GM12878 (cell line): ENCODE measurements around the gene PAM. TPM values are rescaled to one million over a fixed set of nuclear protein-coding genes. Genes with fewer than 3 reads are reported as not detected.

Source experiments
- ATAC-seq: fragments of 200-7000 bp; cut with Tn5 transposase; 3 replicates; pipeline ENCODE4 v1.9.1; 2020; ENCODE audit warnings: mild to moderate bottlenecking, moderate library complexity
- BruUV-seq: library from RNA; stranded (reverse); fragments of 400-500 nt; replicated peaks from 2 replicates; lab custom pipeline; 2021; lab: Mats Ljungman, UMichigan
- CTCF ChIA-PET: fragments of 300-600 bp; sonication (Branson Sonifier 250); formaldehyde crosslinking; extraction: SDS; loops from one replicate; lab custom pipeline; 2021; ENCODE audit warnings: inconsistent platforms; lab: Yijun Ruan, JAX
- POLR2A ChIA-PET: fragments of 350-600 bp; formaldehyde crosslinking; extraction: SDS; loops from one replicate; lab custom pipeline; 2021; ENCODE audit warnings: inconsistent platforms; lab: Charles Lee
- RAD21 ChIA-PET: fragments of 300-600 bp; sonication (Branson Sonifier 250); formaldehyde crosslinking; loops from one replicate; lab custom pipeline; 2023; ENCODE audit warnings: antibody characterized with exemption; ENCODE audit not compliant: unreplicated experiment; lab: Charles Lee
- SMC1A ChIA-PET: fragments of 300-600 bp; sonication (Branson Sonifier 250); formaldehyde crosslinking; loops from one replicate; lab custom pipeline; 2023; ENCODE audit not compliant: unreplicated experiment, uncharacterized antibody; lab: Charles Lee
- DNase-seq: peaks from one replicate; pipeline ENCODE4 v3.0.0-alpha.2; 2011; ENCODE audit warnings: low read depth, low spot score
- FAIRE-seq: peaks from 3 replicates; lab custom pipeline; 2011; peaks lifted over from hg19 to GRCh38; lab: Jason Lieb, UNC
- H2AFZ ChIP-seq: 2 replicates; pipeline ENCODE4 v1.6.0; 2011; ENCODE audit warnings: low read depth, low read length, control low read depth; ENCODE audit not compliant: control insufficient read depth
- H3K27ac ChIP-seq: 2 replicates; pipeline ENCODE4 v1.5.1; 2011; ENCODE audit warnings: control low read depth; ENCODE audit not compliant: control insufficient read depth, insufficient read depth
- H3K27me3 ChIP-seq, 2 experiments: replicated peaks in 1 of 2; 2 replicates each; pipeline versions ENCODE4 v1.6.0 to v1.6.1; 2011; ENCODE audit warnings: low read length in 1 of 2; ENCODE audit not compliant: control insufficient read depth in 2 of 2, insufficient read depth in 2 of 2
- H3K36me3 ChIP-seq, 2 experiments: 2 replicates each; pipeline ENCODE4 v1.5.1; 2011; ENCODE audit warnings: low read length in 1 of 2; ENCODE audit not compliant: control insufficient read depth in 2 of 2, insufficient read depth in 2 of 2
- H3K4me1 ChIP-seq: 2 replicates; pipeline ENCODE4 v1.6.1; 2011; ENCODE audit warnings: mild to moderate bottlenecking, low read length, moderate library complexity, mixed read lengths; ENCODE audit not compliant: control insufficient read depth, insufficient read depth
- H3K4me2 ChIP-seq: 2 replicates; pipeline ENCODE4 v1.6.0; 2011; ENCODE audit warnings: control low read depth; ENCODE audit not compliant: control insufficient read depth, insufficient read depth
- H3K4me3 ChIP-seq: fragments of 200-600 bp; sonication (generic); 2 replicates; pipeline ENCODE4 v1.5.1; 2016
- H3K79me2 ChIP-seq: 2 replicates; pipeline ENCODE4 v1.6.0; 2011; ENCODE audit warnings: low read length; ENCODE audit not compliant: control insufficient read depth, insufficient read depth
- H3K9ac ChIP-seq: 2 replicates; pipeline ENCODE4 v1.8.0; 2011; ENCODE audit warnings: low read length, control low read depth, mixed read lengths; ENCODE audit not compliant: control insufficient read depth, insufficient read depth
- H3K9me3 ChIP-seq: replicated peaks from 3 replicates; pipeline ENCODE4 v1.5.1; 2011; ENCODE audit warnings: mild to moderate bottlenecking, low read length; ENCODE audit not compliant: control insufficient read depth, insufficient read depth
- H4K20me1 ChIP-seq: 2 replicates; pipeline ENCODE4 v1.6.0; 2011; ENCODE audit not compliant: control insufficient read depth, insufficient read depth
- IKZF2 ChIP-seq, 2 experiments: fragments of 450-650 bp; IDR thresholded peaks; 2 replicates each; pipeline ENCODE4 v1.6.1; 2017; ENCODE audit warnings: mild to moderate bottlenecking in 2 of 2, moderate library complexity in 2 of 2
- NFYB ChIP-seq: IDR thresholded peaks from 2 replicates; pipeline ENCODE4 v1.6.1; 2011; ENCODE audit warnings: low read depth, mild to moderate bottlenecking, low read length, improper control_type of control experiment, moderate library complexity; ENCODE audit not compliant: insufficient read depth
- YBX1 ChIP-seq: fragments of 450-650 bp; IDR thresholded peaks from 2 replicates; pipeline ENCODE4 v1.6.1; 2016; ENCODE audit warnings: antibody characterized with exemption
- WGBS: methylation state at CpG from one replicate; pipeline ENCODE4 v1.1.6; 2016; ENCODE audit warnings: low lambda C conversion rate; ENCODE audit not compliant: insufficient replicate concordance, insufficient coverage; ENCODE audit errors: missing lambda C conversion rate; 5-methylcytosine and 5-hydroxymethylcytosine counted together
- in situ Hi-C: fragments of 300-500 bp; cut with MboI; formaldehyde crosslinking; loops from 9 replicates; pipeline ENCODE4 v1.14.3; 2018; ENCODE audit warnings: mixed read lengths
- intact Hi-C: fragments of 100-400 bp; cut with micrococcal nuclease; formaldehyde crosslinking; loops from one replicate; pipeline ENCODE4 v1.14.2; 2022; ENCODE audit not compliant: unreplicated experiment
- polyA plus RNA-seq, 11 experiments: library from polyadenylated mRNA; depleted of rRNA in 4 of 11; unstranded in 6 of 11; stranded (reverse) in 5 of 11; fragments of >200 nt; fragmentation: Nextera tagmentation in 4 of 11; fragmentation: Illumina TruSeq in 1 of 11; extraction: Ambion mirVana in 4 of 11; extraction: Trizol in 1 of 11; gene quantifications; 1 replicate in 1 of 11; 2 replicates in 10 of 11; pipeline versions ENCODE4 v1.2.1 to v1.2.3, GENCODE V29; 2011 to 2016; ENCODE audit warnings: inconsistent platforms in 2 of 11, missing spikeins in 2 of 11, low read depth in 1 of 11
- total RNA-seq, 4 experiments: library from RNA; depleted of rRNA in 3 of 4; stranded (reverse); fragments of >200 nt in 3 of 4; fragmentation: Illumina TruSeq in 1 of 4; extraction: Trizol in 1 of 4; gene quantifications; 2 replicates each; pipeline versions ENCODE4 v1.2.1 to v1.2.3, GENCODE V29; 2013 to 2021
- TF ChIP-seq, protein P1 (sequence below): fragments of 450-650 bp; IDR thresholded peaks from 2 replicates; pipeline ENCODE4 v1.6.1; 2016; ENCODE audit warnings: mild to moderate bottlenecking
- TF ChIP-seq, protein P2 (sequence below): fragments of 450-650 bp; IDR thresholded peaks from 2 replicates; pipeline ENCODE4 v1.6.1; 2018; ENCODE audit warnings: mild to moderate bottlenecking, low read depth, moderate library complexity; ENCODE audit not compliant: partially characterized antibody

PAM gene
- total and polyA plus RNA-seq, 10 of the 15 experiments (the other 5 are each of a cell fraction or from before 2014, with no cell fraction given) = 5.5 to 72.5 (median 15.4) TPM

DNA sequence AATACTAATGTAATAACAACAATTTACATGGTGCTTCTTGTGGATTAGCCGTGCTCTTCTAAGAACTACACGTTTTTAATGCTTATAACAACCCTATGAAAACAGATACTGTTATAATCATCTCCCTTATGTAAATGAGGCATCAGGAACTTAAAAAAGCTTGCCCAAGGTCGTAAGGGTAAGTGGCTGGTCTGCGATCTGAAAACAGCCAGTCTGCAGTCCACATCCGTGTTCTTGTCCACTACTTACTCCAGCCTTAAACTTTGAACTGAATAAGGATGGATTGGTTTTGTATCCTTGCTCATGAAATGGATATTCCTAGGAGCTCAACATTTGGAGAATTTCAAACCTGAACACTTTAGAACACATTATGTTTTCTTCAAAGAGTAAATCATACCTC is 26.7 kb downstream of the PAM start:
- ChIA-PET CTCF (interaction anchor here (0.6 to 3.2 kb wide), 28 partner anchors 9 to 443 kb away, joined by 3 to 42 read pairs (median 6); no protein-coding TSS in a partner anchor), SMC1A (interaction anchor here (0.5 to 2.8 kb wide), 23 partner anchors 9 to 1379 kb away, joined by 3 to 23 read pairs (median 4); no protein-coding TSS in a partner anchor), RAD21 (interaction anchor here (0.6 to 2.8 kb wide), 11 partner anchors 16 to 357 kb away, joined by 3 to 24 read pairs (median 4); partner anchors contain the start of genes GIN1 and PPIP5K2)
- in situ Hi-C loops (loop anchor here (10.0 kb wide), 1 partner anchor 353 kb away; no protein-coding TSS in a partner anchor), intact Hi-C loops (loop anchor here (2.0 to 5.0 kb wide), 2 partner anchors 191 to 259 kb away; no protein-coding TSS in a partner anchor)
- BruUV-seq = no TSS peak
- ATAC-seq = no peak
- no peak overlapping the region for H2AFZ ChIP-seq
- no peak for FAIRE-seq
- no peaks in the 10 kb centered on the region; the same call in none of the 3 replicates for H3K9me3 ChIP-seq
- no peaks in the 10 kb centered on the region; the same call in 1 of the 2 replicates for H3K79me2 ChIP-seq
- no peak overlapping the region for H3K4me2 ChIP-seq
- 0 out of 2 replicates have a peak, but pooled peaks cover 5% of the 10 kb centered on the region for H3K4me1 ChIP-seq
- H3K4me3 ChIP-seq = no peak overlapping the region
- H3K27ac ChIP-seq = no peak overlapping the region
- TF ChIP-seq IKZF2 (IDR thresholded peaks at IDR 0.05) (no peak), NFYB (no peak), YBX1 (no peak)
- TF ChIP-seq, all 136 proteins: peak for 0
- DNase-seq = no peak
- Histone ChIP-seq H4K20me1 (no peaks in the 10 kb centered on the region), H3K27me3 (no peaks in the 10 kb centered on the region), H3K9ac (no peak overlapping the region), H3K36me3 (no peaks in the 10 kb centered on the region)
- WGBS = 78% methylated on average over 5 of the region's 5 CpGs
- POLR2A ChIA-PET = interaction anchor here (0.7 kb wide), 1 partner anchor 346 kb away, joined by 4 read pairs; no protein-coding TSS in a partner anchor

DNA sequence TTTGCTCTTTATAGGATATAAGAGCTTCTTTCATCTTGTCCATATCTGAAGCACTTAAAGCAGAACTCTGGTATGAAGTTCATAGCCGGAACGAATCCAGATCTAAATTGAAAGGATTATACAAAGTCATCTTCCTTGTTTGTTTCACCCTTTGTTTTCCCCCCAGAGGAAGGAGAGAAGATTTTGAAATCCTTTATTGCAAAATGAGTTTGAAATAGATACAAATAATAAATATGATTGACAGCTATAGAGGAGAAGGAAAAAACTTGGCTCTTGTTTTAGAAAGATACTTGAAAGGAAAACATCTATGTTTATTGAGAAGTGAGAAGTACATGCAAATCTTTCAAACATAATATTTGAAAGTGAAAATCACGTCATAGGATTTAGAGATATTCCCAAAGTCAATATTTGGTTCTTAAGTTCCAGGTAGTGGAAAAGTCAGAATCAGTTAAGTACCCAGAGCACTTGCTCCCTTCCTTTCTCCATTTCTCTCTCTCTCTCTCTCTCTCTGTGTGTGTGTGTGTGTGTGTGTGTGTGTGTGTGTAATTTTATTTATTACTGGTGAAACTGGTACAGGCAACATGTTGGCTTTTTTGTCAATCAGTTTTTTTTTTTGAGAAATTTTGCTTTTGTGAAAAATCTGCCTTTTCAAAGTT is 27.2 kb downstream of the PAM start:
- FAIRE-seq (no peak), ATAC-seq (no peak), DNase-seq (no peak)
- BruUV-seq = no TSS peak
- Histone ChIP-seq H3K4me3 (no peak overlapping the region), H3K36me3 (no peaks in the 10 kb centered on the region), H3K27ac (no peak overlapping the region), H3K9ac (no peak overlapping the region), H3K4me2 (no peak overlapping the region)
- POLR2A ChIA-PET = interaction anchor here (0.7 kb wide), 2 partner anchors 42 to 345 kb away, joined by 4 read pairs; no protein-coding TSS in a partner anchor
- RAD21 ChIA-PET = interaction anchor here (0.8 to 2.8 kb wide), 9 partner anchors 23 to 356 kb away, joined by 3 to 24 read pairs (median 4); partner anchors contain the start of genes GIN1 and PPIP5K2
- intact Hi-C loops = loop anchor here (5.0 kb wide), 1 partner anchor 190 kb away; no protein-coding TSS in a partner anchor
- 79% methylated on average over 3 of the region's 3 CpGs for WGBS
- TF ChIP-seq, protein P1, sequence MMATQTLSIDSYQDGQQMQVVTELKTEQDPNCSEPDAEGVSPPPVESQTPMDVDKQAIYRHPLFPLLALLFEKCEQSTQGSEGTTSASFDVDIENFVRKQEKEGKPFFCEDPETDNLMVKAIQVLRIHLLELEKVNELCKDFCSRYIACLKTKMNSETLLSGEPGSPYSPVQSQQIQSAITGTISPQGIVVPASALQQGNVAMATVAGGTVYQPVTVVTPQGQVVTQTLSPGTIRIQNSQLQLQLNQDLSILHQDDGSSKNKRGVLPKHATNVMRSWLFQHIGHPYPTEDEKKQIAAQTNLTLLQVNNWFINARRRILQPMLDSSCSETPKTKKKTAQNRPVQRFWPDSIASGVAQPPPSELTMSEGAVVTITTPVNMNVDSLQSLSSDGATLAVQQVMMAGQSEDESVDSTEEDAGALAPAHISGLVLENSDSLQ = peak; percentile 45; the same call in 1 of the 2 replicates
- TF ChIP-seq, protein P2, sequence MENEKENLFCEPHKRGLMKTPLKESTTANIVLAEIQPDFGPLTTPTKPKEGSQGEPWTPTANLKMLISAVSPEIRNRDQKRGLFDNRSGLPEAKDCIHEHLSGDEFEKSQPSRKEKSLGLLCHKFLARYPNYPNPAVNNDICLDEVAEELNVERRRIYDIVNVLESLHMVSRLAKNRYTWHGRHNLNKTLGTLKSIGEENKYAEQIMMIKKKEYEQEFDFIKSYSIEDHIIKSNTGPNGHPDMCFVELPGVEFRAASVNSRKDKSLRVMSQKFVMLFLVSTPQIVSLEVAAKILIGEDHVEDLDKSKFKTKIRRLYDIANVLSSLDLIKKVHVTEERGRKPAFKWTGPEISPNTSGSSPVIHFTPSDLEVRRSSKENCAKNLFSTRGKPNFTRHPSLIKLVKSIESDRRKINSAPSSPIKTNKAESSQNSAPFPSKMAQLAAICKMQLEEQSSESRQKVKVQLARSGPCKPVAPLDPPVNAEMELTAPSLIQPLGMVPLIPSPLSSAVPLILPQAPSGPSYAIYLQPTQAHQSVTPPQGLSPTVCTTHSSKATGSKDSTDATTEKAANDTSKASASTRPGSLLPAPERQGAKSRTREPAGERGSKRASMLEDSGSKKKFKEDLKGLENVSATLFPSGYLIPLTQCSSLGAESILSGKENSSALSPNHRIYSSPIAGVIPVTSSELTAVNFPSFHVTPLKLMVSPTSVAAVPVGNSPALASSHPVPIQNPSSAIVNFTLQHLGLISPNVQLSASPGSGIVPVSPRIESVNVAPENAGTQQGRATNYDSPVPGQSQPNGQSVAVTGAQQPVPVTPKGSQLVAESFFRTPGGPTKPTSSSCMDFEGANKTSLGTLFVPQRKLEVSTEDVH = no peak
- TF ChIP-seq, all 136 proteins: peak for 1
- CTCF ChIA-PET = interaction anchor here (0.8 to 3.2 kb wide), 20 partner anchors 8 to 442 kb away, joined by 3 to 42 read pairs (median 7); no protein-coding TSS in a partner anchor
- SMC1A ChIA-PET = interaction anchor here (0.5 to 2.8 kb wide), 21 partner anchors 9 to 1379 kb away, joined by 3 to 23 read pairs (median 4); no protein-coding TSS in a partner anchor
- Histone ChIP-seq H3K79me2 (no peaks in the 10 kb centered on the region; the same call in 1 of the 2 replicates), H2AFZ (no peak overlapping the region), H3K27me3 (no peaks in the 10 kb centered on the region), H3K9me3 (no peaks in the 10 kb centered on the region; the same call in none of the 3 replicates), H3K4me1 (0 out of 2 replicates have a peak, but pooled peaks cover 5% of the 10 kb centered on the region), H4K20me1 (no peaks in the 10 kb centered on the region)
- in situ Hi-C loops = loop anchor here (10.0 kb wide), 1 partner anchor 352 kb away; no protein-coding TSS in a partner anchor
